HG03354 (cell line): ENCODE results near the gene HOXD12.

ENCODE experiments used
- ATAC-seq: cut with Tn5 transposase; IDR thresholded peaks from one replicate; pipeline ENCODE4 v1.9.1; 2021; ENCODE audit warnings: mild to moderate bottlenecking; ENCODE audit not compliant: unreplicated experiment, poor library complexity, severe bottlenecking

The HOXD12 gene

DNA sequence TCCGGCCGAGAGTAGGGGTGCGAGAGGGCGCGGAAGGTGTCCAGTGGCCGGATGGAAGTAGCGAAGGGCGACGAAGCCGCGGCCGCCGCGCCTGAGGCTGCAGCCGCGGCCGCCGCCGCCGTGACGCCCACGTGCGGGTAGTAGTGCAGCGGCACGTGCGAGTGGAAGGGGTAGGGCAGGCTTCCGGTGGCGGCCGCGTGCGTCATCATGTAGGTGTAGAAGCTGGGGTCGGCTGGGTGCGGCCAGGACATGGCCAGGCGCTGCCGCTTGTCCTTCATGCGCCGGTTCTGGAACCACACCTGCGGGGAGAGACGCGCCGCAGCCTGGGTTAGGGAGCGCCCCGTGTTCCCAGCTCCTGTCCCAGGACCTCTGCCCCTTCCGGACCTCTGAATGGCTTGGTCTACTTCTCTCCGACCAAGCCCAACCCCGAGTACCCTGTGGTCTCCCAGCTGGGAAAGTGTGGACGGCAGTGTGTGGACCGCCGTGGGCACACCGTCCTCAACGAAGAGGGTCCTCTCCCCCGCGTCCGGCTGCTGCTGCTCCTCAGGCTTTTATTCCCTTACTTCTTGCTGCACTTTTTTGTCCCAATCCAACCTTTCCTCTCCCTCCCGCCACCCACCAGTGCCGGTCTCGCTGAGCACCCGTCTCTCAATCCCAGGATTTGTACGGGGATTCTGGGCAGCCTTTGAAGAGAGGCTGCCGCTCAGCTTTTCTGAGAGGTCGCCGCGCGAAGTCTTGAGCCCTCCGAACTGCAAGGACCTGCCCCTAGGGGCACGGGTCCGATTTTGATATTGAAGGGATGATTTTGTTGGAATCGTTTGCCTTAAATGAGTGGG, 18.8 kb upstream of the HOXD12 start:
- ATAC-seq = no peak

- no peak for ATAC-seq
Observed at GRCh38 chr2:176081376-176081836, 18.2 kb upstream of the HOXD12 start.

- no peak for ATAC-seq
Observed at GRCh38 chr2:176081837-176082524, 17.6 kb upstream of the HOXD12 start.

GRCh38 chr2:176082525-176082823, 17.1 kb upstream of the HOXD12 start:
- ATAC-seq = no peak

DNA sequence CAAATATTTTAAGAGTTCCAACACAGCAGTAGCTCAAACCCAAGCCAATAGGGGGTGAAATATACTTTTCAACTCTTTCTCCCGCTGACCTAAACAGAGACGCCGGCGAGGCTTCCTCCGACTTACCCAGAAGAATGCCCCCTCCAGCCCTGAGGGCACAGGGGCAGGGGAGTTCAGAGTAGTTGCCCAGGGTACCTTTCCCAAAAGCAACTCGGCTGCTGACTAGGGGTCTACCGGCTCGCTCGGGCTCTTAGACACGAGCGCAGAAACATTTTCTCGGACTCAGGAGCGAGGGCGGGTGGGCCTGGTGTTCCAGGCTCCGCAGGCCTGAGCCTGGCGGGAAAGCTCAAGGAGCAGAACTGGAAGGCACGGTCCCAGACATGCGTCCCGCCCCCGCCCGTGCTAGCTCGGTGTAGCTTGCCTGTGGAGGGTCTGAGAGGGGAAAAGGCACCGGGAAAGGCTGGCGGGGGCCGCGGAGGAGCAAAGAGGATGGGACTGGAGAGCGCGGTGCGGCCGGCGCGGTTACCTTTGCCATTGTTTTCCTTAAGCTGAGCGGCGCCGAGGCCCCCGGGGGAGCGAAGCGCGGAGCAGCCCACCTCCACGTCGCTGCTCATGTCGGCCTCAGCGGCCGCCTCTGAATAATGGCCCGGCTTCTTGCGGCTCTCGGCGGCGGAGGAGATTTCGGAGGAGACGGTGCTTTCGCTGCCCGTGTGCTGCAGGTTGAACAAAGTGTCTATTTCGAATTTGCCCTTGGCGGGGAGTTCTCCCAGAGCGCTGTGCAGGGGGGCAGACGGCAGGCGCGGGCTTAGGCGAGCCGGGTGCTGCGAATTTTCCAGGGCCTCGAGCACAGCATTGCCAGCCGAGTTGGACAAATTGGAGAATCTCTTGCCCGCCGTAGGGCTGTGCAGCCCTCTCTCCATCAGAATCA, 16.5 kb upstream of the HOXD12 start:
- ATAC-seq = no peak

DNA sequence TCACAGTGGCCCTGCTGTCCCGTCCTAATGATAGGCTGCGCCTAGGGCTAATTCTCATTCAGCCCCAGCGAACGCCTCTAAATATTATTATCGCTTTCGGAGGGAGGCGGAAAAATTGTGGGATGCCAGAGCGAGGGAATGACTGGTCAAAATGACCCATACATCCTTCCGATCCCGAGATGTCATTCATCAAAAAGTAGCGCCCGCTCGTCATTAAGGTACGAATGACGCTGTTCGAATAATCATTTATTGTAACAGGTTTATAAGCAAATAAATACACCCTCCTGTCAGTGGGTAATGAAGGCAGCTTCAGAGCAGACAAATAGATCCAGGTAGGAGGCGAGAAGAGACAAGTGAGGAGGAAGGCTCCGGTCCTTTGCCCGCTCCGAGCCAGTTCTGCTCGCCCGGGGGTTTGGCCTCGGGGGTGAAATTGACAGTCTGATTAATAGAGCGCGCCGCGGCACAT, 15.8 kb upstream of the HOXD12 start, which contains the start of gene EVX2:
Gene EVX2, minus strand, starts transcription at position 167 of the 466 bp plus-strand sequence. CDS start 186 bp downstream, outside the sequence.
- ATAC-seq = no peak

DNA sequence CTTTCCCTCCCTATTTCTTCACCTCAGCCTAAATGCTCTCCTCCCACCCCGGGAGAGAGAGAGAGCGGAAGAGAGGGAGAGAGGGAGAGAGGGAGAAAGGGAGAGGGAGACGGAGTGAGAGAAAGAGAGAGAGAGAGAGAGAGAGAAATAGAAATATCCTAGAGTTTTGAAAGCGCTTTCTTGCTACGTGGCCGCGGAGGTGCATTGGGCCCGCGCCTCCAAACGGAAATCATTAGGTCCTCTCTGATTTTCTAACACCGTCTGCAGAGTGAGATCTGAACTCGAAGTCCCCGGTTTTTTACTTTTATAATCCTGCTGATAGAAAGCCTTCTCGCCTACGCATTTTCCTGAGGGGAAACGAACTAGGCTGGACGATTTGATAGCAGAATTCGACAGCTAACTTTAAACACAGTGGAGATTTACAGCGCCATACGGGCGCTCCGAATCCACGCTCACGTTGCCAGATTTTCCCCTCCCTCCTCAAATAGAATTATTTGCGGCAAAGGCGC, 14.9 kb upstream of the HOXD12 start:
- ATAC-seq = no peak

- ATAC-seq = no peak
Observed at GRCh38 chr2:176085120-176085788, 14.3 kb upstream of the HOXD12 start.

- no peak for ATAC-seq
Observed at GRCh38 chr2:176085861-176086771, 13.5 kb upstream of the HOXD12 start.

DNA sequence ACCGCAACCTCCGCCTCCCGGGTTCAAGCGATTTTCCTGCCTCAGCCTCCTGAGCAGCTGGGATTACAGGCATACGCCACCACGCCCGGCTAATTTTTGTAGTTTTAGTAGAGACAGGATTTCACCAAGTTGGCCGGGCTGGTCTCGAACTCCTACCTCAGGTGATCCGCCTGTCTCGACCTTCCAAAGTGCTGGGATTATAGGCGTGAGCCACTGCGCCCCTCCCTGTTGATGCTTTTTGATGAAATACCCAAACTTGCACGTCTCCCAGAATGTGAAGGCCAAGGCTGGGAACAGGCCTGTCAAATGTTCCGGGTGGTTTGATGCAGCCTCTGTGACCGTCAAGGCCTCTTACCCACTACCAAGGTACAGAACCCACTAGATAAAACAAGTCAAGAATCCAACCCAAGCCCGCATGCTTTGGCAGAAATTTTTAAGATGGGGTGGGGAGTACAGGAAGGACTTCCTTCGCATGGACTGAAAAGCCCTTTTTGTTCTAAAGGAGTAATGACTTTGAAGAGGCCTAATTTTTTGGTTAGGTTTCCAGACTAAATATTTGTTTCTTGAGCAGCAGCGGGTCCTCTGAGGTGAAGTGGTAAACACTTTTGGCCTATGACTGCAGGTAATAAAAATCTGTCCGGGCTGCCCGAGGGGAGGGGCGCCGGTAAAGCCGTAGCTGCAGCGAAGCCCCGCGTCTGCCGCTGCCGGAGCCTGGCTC, 12.1 kb upstream of the HOXD12 start:
- no peak for ATAC-seq

DNA sequence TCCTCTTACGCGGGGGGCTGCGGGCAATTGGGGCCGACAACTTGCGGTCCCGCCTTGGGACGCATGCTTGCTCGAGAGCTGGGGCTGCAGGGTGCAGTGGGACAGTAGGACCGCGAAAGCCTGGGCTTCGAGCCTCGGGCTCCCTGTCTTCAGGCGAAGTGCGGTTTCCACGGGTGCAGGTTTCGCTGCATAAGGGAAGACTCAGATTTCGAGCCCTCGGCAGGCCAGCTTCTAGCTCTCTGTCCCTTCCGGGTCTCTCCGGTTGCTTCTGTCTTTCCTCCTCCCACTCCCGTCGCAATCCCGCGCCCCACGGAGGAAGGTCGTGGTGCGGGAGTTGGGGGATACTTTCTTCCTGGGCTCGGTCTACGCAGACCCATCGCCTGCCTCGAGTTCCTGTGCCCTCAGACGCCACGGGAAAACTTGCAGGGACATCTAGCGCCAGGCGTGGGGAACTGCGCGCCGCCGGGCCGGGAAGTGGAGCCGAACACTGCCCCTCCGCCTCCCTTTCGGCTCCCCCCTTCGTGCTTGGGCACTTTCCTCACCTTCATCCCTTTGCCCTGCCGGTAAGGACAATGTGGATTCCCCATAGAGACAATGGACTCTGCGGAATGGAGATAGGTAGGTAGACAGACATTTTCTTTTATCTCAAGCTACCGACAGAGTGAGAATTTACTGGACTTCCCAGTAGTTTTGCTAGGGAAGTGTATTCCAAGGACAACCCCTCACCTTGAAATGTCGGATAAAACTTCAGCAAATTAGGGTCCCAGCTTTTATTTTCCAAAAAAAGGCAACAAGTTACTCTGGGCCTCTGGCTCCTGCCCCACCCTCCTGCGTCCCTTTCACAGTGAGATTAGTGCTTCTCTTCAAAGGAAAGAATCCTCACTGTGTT, 11.3 kb upstream of the HOXD12 start:
- ATAC-seq = no peak

GRCh38 chr2:176088937-176089842, 10.4 kb upstream of the HOXD12 start:
- no peak for ATAC-seq

DNA sequence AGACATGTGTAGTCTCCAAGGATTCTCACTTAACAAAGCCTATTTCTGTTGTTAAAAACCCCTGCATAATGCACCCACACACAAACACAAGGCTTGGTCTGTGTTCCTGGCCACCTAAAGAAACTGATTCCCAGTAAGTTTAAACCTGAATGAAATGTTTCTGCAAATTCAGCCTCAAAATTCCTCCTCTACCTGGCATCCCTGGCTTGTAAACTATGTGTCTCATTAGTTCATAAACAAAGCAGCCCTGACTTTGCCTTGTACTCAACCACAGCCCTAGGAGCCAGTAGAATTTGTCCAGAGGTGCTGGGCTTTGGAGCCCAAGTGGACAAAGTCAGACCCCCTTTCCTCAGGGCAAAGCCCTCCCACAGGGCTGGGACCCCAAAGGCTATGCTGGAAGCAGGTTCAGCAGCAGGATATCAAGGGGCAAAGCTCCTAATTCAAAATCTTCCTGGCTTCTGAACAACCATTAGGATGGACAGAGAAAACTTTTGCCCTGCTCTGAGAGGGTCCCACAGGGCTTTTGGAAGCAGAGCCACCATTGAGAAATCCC, 9.7 kb upstream of the HOXD12 start:
- ATAC-seq = no peak

DNA sequence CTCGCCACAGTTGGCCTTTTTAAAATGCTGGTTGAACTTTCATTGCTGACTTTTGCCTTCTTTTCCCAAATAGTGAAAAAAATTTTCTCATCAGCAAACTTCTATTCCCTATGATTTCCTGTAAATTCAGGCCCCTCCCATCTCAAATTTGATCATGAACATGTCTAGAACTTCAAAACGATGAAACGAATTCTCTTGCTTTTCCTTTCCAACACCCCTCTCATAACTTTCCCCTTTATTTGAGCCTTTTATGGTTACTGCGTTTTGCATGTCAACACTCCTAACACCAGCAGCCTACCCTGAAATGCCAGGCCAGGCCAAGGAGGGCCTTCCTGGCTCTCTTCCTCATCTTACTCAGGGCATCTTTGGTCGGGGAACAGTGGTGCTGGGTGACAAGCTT, 8.7 kb upstream of the HOXD12 start:
- ATAC-seq = no peak
